Mesendoderm (in vitro differentiated cells): ENCODE results near the gene RAD9B. TPM values are rescaled to one million over a fixed set of nuclear protein-coding genes. Genes with fewer than 3 reads are reported as not detected.
"Not testable (repeated sequence)": the region's sequence is repeated elsewhere in the genome, so short reads cannot be mapped to it uniquely, and the experiment has no call there.

Experiments used
- DNase-seq: peaks from one replicate; pipeline ENCODE4 v3.0.0; 2013
- H2AK5ac ChIP-seq: 2 replicates; pipeline ENCODE4 v1.6.1; 2013; ENCODE audit warnings: low read length, inconsistent platforms
- H2BK120ac ChIP-seq: 2 replicates; pipeline ENCODE4 v1.6.1; 2013; ENCODE audit warnings: low read depth, mild to moderate bottlenecking, low read length, moderate library complexity, mixed read lengths
- H2BK15ac ChIP-seq: replicated peaks from 2 replicates; pipeline ENCODE4 v1.6.1; 2013; ENCODE audit warnings: low read depth, mild to moderate bottlenecking, moderate library complexity
- H2BK5ac ChIP-seq: 2 replicates; pipeline ENCODE4 v1.6.1; 2013; ENCODE audit warnings: low read length, inconsistent platforms
- H3K18ac ChIP-seq: 2 replicates; pipeline ENCODE4 v1.6.1; 2013; ENCODE audit warnings: mild to moderate bottlenecking, low read length, mixed read lengths
- H3K23ac ChIP-seq: one replicate; pipeline ENCODE4 v1.6.1; 2013; ENCODE audit warnings: low read length
- H3K27ac ChIP-seq: 2 replicates; pipeline ENCODE4 v1.5.1; 2013; ENCODE audit warnings: low read depth, mild to moderate bottlenecking, inconsistent platforms, low read length, moderate library complexity
- H3K27me3 ChIP-seq: 2 replicates; pipeline ENCODE4 v1.6.1; 2013; ENCODE audit warnings: low read length, control low read depth, mild to moderate bottlenecking, inconsistent platforms; ENCODE audit not compliant: insufficient read depth, poor library complexity
- H3K36me3 ChIP-seq: 2 replicates; pipeline ENCODE4 v1.6.1; 2013; ENCODE audit warnings: low read length, inconsistent platforms; ENCODE audit not compliant: control insufficient read depth, insufficient read depth
- H3K4ac ChIP-seq: one replicate; pipeline ENCODE4 v1.6.1; 2013; ENCODE audit warnings: low read depth, mild to moderate bottlenecking, low read length, moderate library complexity
- H3K4me1 ChIP-seq: 2 replicates; pipeline ENCODE4 v1.6.1; 2013; ENCODE audit warnings: low read depth, low read length, inconsistent platforms; ENCODE audit not compliant: control insufficient read depth
- H3K4me2 ChIP-seq: 2 replicates; pipeline ENCODE4 v1.6.1; 2013; ENCODE audit warnings: low read length
- H3K4me3 ChIP-seq: 2 replicates; pipeline ENCODE4 v1.5.1; 2013; ENCODE audit warnings: mild to moderate bottlenecking, low read length
- H3K56ac ChIP-seq: one replicate; pipeline ENCODE4 v1.6.1; 2013; ENCODE audit warnings: low read length
- H3K79me1 ChIP-seq: 2 replicates; pipeline ENCODE4 v1.6.1; 2013; ENCODE audit warnings: low read length, inconsistent platforms
- H3K79me2 ChIP-seq: 2 replicates; pipeline ENCODE4 v1.6.1; 2013; ENCODE audit warnings: mild to moderate bottlenecking, low read length; ENCODE audit not compliant: control insufficient read depth, insufficient read depth
- H3K9ac ChIP-seq: 2 replicates; pipeline ENCODE4 v1.6.1; 2013; ENCODE audit warnings: low read length, inconsistent platforms
- H4K5ac ChIP-seq: one replicate; pipeline ENCODE4 v1.6.1; 2013; ENCODE audit warnings: low read length
- H4K8ac ChIP-seq: one replicate; pipeline ENCODE4 v1.6.1; 2013; ENCODE audit warnings: low read depth, mild to moderate bottlenecking, control low read depth, low read length, moderate library complexity
- WGBS: extraction: QIAGEN DNeasy Blood & Tissue Kit; methylation state at CpG from one replicate; pipeline ENCODE4 v1.1.7; 2013; ENCODE audit warnings: low lambda C conversion rate, missing lambda C conversion rate; ENCODE audit not compliant: insufficient coverage; ENCODE audit errors: extremely low coverage; 5-methylcytosine and 5-hydroxymethylcytosine counted together
- polyA plus RNA-seq, 2 experiments: library from polyadenylated mRNA; stranded (reverse); fragments of 200-250 nt; gene quantifications; one replicate each; pipeline ENCODE4 v1.2.3, GENCODE V29; 2013

RAD9B gene
- 0.04 TPM for polyA plus RNA-seq (2013, experiment 1 of 2)
- 0.01 TPM for polyA plus RNA-seq (2013, experiment 2 of 2)

DNA sequence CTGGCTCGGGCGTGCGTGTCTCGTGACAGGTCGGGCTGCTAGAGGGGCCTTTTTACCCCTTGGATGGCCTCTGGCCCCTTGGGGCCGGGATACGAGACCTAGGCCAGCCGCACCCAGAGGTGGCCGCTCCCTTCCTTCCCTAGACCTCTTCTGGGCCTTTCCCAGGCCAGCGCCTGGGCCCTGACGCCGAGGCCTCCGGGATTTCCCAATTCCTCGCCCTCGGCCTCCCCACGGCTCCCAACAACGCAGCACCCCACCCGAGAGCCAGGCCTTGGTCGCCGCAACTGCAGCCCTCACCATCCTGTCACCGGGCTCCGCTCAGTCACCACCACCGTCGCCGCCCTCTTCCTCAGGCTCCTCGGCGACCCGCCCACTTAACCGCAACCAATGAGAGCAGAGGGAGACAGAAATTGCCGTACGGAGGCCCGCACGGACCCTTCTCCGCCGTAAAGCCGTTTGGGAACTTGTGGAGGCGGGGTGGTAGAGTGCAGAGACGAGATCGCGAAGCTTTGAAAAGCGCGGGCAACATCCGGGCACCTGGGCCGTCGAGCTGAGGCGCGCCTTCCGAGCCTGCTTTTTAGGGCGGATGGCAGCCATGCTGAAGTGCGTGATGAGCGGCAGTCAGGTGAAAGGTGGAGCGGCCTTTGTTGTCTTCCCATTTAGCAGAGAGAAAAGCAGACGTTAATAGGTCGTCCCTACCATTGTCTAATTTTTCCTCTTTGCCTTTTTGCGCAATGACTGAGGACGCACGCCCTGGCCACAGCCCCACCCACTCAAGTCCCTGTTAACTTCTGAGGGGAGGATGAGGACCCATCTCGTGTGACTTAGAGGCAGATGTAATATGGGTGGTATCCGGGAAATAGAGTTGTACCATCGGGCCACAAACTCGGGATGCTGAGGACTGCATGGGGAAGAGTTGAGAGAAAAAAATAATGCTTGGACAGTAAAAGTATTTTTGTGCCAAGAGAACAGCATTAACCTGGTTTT, at the start of gene RAD9B, which contains the start of gene VPS29:
Gene RAD9B, plus strand, starts transcription at position 580 of the 987 bp plus-strand sequence. Its CDS starts 7 bp downstream, at position 587.
Gene VPS29, minus strand, starts transcription at position 360 of the 987 bp plus-strand sequence. Its CDS starts 60 bp downstream, at position 300.
- WGBS, result no CpG with 5 or more reads among the region's 61 CpGs

DNA sequence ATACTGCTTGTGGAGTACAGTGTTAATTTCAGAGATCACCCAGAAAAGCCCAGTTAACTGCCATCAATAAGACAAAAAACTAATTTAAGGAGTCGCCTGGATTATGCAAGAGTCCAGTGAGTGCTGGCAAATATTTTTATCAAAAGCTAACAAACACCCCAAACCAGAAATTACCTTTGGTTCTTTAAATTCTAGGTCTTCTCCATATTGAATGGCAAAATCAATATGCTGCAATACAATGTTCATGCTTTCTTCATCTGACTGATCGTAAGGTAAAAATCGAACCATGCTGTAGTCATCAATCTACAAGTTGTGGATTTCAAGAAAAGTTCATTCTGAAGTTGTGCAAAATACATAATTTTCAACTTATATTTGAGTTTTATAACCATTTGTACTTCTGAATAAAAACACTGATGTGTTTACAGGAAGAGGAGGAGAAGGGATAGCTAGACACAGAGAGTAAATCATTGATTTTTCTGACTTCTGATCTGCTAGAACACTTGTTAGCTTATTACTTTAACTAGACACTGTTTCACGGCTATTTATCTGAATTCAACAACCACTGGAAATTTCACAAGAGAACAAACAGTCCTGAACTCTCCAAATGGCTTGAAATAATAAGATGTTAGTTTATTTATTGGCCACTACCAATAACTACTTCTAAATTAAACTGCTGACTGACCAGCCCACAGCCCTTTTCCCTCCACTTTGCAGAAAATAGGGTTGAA, 48.4 kb upstream of the RAD9B start:
- no peak overlapping the region for H4K5ac ChIP-seq
- H4K8ac ChIP-seq, result no peak overlapping the region
- H3K4me2 ChIP-seq, result no peak overlapping the region
- no peaks in the 10 kb centered on the region for H3K27me3 ChIP-seq
- H3K9ac ChIP-seq, result no peak overlapping the region
- H3K4me1 ChIP-seq, result no peaks in the 10 kb centered on the region
- H2BK5ac ChIP-seq, result no peak overlapping the region
- H3K79me1 ChIP-seq, result peaks cover 4% of the 10 kb centered on the region
- H3K36me3 ChIP-seq, result peaks cover under 1% of the 10 kb centered on the region
- H3K56ac ChIP-seq, result no peak overlapping the region
- DNase-seq, result no peak
- H2BK15ac ChIP-seq, result no peak overlapping the region
- H3K23ac ChIP-seq, result no peak overlapping the region
- H3K18ac ChIP-seq, result no peak overlapping the region
- H3K27ac ChIP-seq, result no peak overlapping the region
- WGBS, result no CpG with 5 or more reads among the region's 4 CpGs
- no peak overlapping the region for H3K4ac ChIP-seq
- no peak overlapping the region for H2AK5ac ChIP-seq
- H3K4me3 ChIP-seq, result no peak overlapping the region
- no peak overlapping the region for H2BK120ac ChIP-seq
- peaks cover 8% of the 10 kb centered on the region for H3K79me2 ChIP-seq

More for the DNA sequence above, at the start of gene RAD9B, which contains the start of gene VPS29:
- Histone ChIP-seq H2BK120ac (no peak within 1 kb of the TSS), H3K79me2 (peaks cover 2% of the 10 kb centered on the region), H3K56ac (peak within 1 kb of the TSS; percentile 90), H3K4ac (no peak within 1 kb of the TSS), H3K4me3 (peak within 1 kb of the TSS; percentile 81), H3K4me2 (peak within 1 kb of the TSS; percentile 59), H3K9ac (peak within 1 kb of the TSS; percentile 83), H4K5ac (no peak within 1 kb of the TSS), H3K27me3 (no peaks in the 10 kb centered on the region), H2AK5ac (no peak within 1 kb of the TSS), H3K4me1 (no peaks in the 10 kb centered on the region), H4K8ac (no peak within 1 kb of the TSS), H3K27ac (peak within 1 kb of the TSS; percentile 15), H3K79me1 (no peaks in the 10 kb centered on the region), H2BK5ac (no peak within 1 kb of the TSS), H2BK15ac (no peak within 1 kb of the TSS), H3K23ac (no peak within 1 kb of the TSS), H3K36me3 (no peaks in the 10 kb centered on the region), H3K18ac (no peak within 1 kb of the TSS)
- peak; percentile 99 for DNase-seq

DNA sequence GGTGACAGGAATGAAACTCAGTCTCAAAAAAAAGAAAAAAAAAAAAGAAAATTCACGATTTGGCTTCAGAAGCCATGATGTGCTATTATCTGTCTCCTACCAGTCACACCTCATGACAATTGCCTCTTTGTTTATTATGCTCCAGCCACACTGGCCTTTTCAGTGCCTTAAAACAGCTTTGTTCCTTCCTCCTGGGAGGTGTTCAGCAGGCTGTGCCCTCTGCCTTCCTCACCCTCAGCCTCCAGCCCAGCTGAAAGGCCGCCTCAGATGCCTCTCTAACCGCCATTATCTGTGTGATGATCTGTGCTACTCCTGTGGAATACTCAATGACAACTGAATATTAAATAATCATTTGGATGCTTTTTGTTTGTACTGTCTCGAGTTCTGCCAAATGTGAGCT, 43.4 kb upstream of the RAD9B start:
- Histone ChIP-seq H4K8ac (no peak overlapping the region), H3K36me3 (peaks cover 3% of the 10 kb centered on the region), H2AK5ac (no peak overlapping the region), H3K79me2 (no peaks in the 10 kb centered on the region), H3K4me1 (no peaks in the 10 kb centered on the region), H3K4ac (no peak overlapping the region), H3K27me3 (no peaks in the 10 kb centered on the region), H3K23ac (no peak overlapping the region), H4K5ac (no peak overlapping the region), H2BK15ac (no peak overlapping the region), H3K9ac (no peak overlapping the region), H3K56ac (no peak overlapping the region), H3K4me2 (no peak overlapping the region), H3K79me1 (peaks cover 1% of the 10 kb centered on the region), H2BK120ac (no peak overlapping the region), H3K18ac (no peak overlapping the region), H3K27ac (no peak overlapping the region), H2BK5ac (no peak overlapping the region), H3K4me3 (no peak overlapping the region)
- no peak for DNase-seq
- no CpG with 5 or more reads among the region's 4 CpGs for WGBS

DNA sequence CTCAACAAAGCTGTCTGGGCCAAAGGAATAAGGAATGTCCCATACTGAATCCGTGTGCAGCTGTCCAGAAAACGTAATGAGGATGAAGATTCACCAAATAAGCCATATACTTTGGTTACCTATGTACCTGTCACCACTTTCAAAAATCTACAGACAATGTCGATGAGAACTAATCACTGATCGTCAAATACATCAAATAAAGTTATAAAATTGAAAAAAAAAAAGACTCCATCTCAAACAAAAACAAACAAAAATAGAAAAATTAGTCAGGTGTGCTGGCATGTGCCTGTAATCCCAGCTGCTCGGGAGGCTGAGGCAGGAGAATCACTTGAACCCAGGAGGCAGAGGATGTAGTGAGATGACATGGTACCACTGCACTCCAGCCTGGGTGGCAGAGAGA, 40.9 kb upstream of the RAD9B start:
- not testable (repeated sequence) for H3K36me3 ChIP-seq, DNase-seq, H3K79me2 ChIP-seq, H3K4me1 ChIP-seq, H3K4me3 ChIP-seq, H3K27ac ChIP-seq, H4K8ac ChIP-seq, H2BK5ac ChIP-seq, H4K5ac ChIP-seq, H3K56ac ChIP-seq, H3K4me2 ChIP-seq, H3K4ac ChIP-seq, H2BK120ac ChIP-seq, H3K79me1 ChIP-seq, H2BK15ac ChIP-seq, H3K23ac ChIP-seq, H2AK5ac ChIP-seq, H3K18ac ChIP-seq, H3K27me3 ChIP-seq, H3K9ac ChIP-seq
- WGBS, result no CpG with 5 or more reads among the region's 5 CpGs

DNA sequence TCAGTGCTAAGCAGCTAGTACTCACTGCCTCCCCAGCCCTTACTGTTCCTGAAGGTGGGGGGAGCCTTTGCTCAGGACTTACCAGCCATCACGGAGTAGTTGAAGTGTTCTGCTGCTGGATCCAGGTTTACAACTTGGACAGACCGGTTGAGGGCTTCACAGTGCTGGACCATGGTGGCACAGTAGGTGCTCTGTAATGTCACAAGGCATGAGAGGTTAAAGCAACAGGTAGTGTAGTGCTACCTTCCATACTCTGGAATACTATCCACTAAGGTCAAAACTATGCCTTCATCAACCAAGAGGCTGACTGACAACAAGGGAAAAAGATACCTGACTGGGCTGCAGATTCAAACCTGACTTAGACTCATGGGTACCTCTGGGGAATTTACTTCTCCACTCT, 37.1 kb upstream of the RAD9B start:
- H4K5ac ChIP-seq, result no peak overlapping the region
- H3K56ac ChIP-seq, result no peak overlapping the region
- no peak overlapping the region for H4K8ac ChIP-seq
- no peak overlapping the region for H3K4ac ChIP-seq
- H3K36me3 ChIP-seq, result peaks cover 4% of the 10 kb centered on the region
- no peak overlapping the region for H2BK15ac ChIP-seq
- no peak overlapping the region for H2BK120ac ChIP-seq
- H3K27me3 ChIP-seq, result no peaks in the 10 kb centered on the region
- H3K4me2 ChIP-seq, result no peak overlapping the region
- WGBS, result no CpG with 5 or more reads among the region's 2 CpGs
- H3K27ac ChIP-seq, result no peak overlapping the region
- DNase-seq, result no peak
- no peak overlapping the region for H2AK5ac ChIP-seq
- H2BK5ac ChIP-seq, result no peak overlapping the region
- H3K18ac ChIP-seq, result no peak overlapping the region
- H3K79me2 ChIP-seq, result peaks cover 15% of the 10 kb centered on the region
- H3K4me3 ChIP-seq, result no peak overlapping the region
- no peaks in the 10 kb centered on the region for H3K4me1 ChIP-seq
- H3K79me1 ChIP-seq, result peaks cover 7% of the 10 kb centered on the region
- no peak overlapping the region for H3K9ac ChIP-seq
- no peak overlapping the region for H3K23ac ChIP-seq
